HFFc6 (cell line): ENCODE data around the gene NFKBIZ. TPM values are rescaled to one million over a fixed set of nuclear protein-coding genes. Genes with fewer than 3 reads are reported as not detected.

Experiments used
- DNase-seq: peaks from one replicate; pipeline ENCODE4 v3.0.0-alpha.2; 2018
- H3K27ac Mint-ChIP-seq: 2 replicates; pipeline ENCODE4 v1.8.0; 2020; ENCODE audit warnings: mild to moderate bottlenecking, mixed read lengths
- H3K27me3 Mint-ChIP-seq: 2 replicates; pipeline ENCODE4 v1.8.0; 2021; ENCODE audit warnings: mild to moderate bottlenecking, moderate library complexity, mixed read lengths; ENCODE audit not compliant: insufficient read depth
- H3K36me3 Mint-ChIP-seq: 2 replicates; pipeline ENCODE4 v1.8.0; 2021; ENCODE audit warnings: low read depth, mixed read lengths
- H3K4me1 Mint-ChIP-seq: 2 replicates; pipeline ENCODE4 v1.8.0; 2020; ENCODE audit warnings: low read depth, mixed read lengths
- H3K4me3 Mint-ChIP-seq: 2 replicates; pipeline ENCODE4 v1.8.0; 2020; ENCODE audit warnings: mild to moderate bottlenecking, moderate library complexity, mixed read lengths
- H3K9me3 Mint-ChIP-seq: 2 replicates; pipeline ENCODE4 v1.8.0; 2020; ENCODE audit warnings: mild to moderate bottlenecking, mixed read lengths
- total RNA-seq, 6 experiments: library from RNA; stranded (reverse); fragmentation: NEBNext Ultra II Directional; extraction: Animal tissue kit (Norgen Biotek cat#: 25700); gene quantifications; 2 replicates in 1 of 6; 3 replicates in 5 of 6; pipeline ENCODE4 v1.2.3, GENCODE V29; 2021
- TF ChIP-seq, protein P1 (sequence below): fragments of 200-600 bp; sonication (generic); IDR thresholded peaks from 2 replicates; pipeline ENCODE4 v1.5.0; 2021; ENCODE audit warnings: antibody characterized with exemption, mild to moderate bottlenecking

NFKBIZ gene
- total RNA-seq, 6 experiments from 2014 or later: 51.1 to 64.2 (median 57.8) TPM

DNA sequence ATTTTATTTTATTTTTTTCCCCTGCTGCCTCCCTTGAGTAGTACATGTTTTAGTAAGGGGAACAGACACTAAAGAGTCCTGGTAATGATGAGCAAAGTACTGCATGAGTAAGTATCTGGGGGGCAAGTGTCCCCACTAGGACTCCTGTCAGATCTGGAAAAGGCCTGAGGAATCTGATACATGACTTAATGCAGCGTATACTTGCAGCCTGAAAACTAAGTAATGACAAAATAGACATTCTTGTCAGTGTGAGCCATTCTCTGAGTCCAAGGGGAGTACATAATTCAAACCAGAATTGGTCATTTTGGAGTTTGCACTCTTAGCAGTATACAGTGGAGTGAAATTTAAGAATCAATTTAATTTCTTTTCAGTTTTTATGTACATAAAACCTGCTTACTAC is 42.8 kb upstream of the NFKBIZ start:
- no peak for DNase-seq
- Mint-ChIP-seq H3K27me3 (no peaks in the 10 kb centered on the region), H3K9me3 (no peaks in the 10 kb centered on the region), H3K4me3 (no peak overlapping the region), H3K36me3 (peaks cover 15% of the 10 kb centered on the region), H3K27ac (peak overlapping the region; percentile 65), H3K4me1 (peaks cover 29% of the 10 kb centered on the region)
- TF ChIP-seq, protein P1, sequence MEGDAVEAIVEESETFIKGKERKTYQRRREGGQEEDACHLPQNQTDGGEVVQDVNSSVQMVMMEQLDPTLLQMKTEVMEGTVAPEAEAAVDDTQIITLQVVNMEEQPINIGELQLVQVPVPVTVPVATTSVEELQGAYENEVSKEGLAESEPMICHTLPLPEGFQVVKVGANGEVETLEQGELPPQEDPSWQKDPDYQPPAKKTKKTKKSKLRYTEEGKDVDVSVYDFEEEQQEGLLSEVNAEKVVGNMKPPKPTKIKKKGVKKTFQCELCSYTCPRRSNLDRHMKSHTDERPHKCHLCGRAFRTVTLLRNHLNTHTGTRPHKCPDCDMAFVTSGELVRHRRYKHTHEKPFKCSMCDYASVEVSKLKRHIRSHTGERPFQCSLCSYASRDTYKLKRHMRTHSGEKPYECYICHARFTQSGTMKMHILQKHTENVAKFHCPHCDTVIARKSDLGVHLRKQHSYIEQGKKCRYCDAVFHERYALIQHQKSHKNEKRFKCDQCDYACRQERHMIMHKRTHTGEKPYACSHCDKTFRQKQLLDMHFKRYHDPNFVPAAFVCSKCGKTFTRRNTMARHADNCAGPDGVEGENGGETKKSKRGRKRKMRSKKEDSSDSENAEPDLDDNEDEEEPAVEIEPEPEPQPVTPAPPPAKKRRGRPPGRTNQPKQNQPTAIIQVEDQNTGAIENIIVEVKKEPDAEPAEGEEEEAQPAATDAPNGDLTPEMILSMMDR: no peak

DNA sequence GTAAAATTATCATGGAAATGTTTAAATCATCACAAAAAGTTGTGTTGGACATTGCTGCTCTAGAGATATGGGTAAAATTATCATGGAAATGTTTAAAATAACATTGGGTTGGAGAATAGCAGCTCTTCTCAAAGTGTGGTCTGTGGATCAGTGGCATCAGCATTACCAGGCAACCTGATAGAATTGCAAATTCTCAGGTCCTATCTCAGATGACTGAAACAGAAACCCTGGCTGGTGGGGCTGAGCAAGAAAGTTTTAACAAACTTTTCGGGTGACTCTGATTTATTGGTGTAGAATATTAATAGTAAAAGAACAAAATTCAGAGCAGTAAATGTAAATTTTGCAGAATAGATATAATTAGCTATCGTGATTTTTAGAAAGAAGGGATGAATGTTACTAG is 41.4 kb upstream of the NFKBIZ start:
- Mint-ChIP-seq H3K9me3 (no peaks in the 10 kb centered on the region), H3K27me3 (no peaks in the 10 kb centered on the region), H3K4me1 (peaks cover 29% of the 10 kb centered on the region), H3K4me3 (no peak overlapping the region), H3K27ac (no peak overlapping the region), H3K36me3 (peaks cover 15% of the 10 kb centered on the region)
- TF ChIP-seq, protein P1: no peak
- DNase-seq: no peak

DNA sequence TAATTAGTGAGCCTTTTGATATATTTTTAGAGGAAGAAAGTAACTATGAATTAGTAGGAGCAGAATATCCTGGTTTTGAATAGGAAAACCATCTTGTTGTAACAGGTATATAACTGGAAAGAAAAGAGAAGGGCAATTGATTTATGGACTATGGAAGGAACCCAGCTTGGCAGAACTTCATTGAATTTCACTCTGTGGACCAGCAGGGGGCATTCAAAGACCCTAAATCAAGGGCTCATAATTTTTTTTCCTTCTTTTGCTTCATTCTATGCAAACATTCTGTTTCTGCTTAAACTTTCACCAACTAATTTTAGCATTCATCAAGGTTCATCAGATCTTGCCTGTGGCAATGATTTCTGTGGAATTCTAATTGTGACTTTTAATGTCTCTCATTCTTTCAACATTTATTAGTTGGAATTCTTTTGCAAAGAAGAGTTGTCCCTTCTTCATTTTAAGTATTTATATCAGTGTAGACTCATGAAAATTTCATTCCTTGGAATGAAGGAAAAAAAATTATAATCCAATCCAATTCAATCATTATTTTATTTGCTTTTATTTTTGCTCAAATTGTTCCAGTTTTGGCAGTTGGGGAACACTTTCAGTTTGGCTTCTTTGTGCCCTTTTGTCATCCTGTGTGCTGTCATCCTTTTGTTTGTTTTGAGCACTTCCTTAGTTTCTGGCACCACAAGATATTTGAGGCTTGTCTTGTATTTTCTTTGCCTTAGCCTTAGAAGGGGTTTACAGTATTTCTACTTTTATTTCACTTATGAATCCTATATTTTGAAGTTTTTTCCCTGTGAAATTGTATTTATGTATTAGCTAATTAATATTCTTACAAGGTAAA is 39.9 kb upstream of the NFKBIZ start:
- Mint-ChIP-seq H3K36me3 (peaks cover 12% of the 10 kb centered on the region), H3K27me3 (no peaks in the 10 kb centered on the region), H3K27ac (peak overlapping the region; percentile 84), H3K9me3 (no peaks in the 10 kb centered on the region), H3K4me3 (peak overlapping the region; percentile 60), H3K4me1 (peaks cover 43% of the 10 kb centered on the region)
- DNase-seq: peak; percentile 49
- TF ChIP-seq, protein P1: peak; percentile 86

DNA sequence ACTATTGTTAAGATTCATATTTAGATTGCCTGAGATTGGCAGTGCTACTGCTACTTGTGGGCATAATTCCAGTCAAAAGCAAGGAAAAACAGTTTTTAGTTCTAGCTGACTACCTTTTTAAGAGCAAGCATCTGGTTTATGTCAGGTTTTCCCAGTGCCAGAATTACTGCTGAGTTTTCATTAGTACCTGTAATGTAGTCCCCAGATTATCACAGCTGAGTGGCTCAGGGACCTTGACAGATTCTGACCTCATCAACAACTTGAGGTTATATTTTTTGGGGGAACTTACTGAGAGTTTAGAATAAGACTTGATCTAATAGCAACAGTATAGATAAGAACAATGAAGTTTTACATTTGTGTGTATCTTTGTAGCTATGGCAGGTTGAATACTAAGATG is 39.3 kb upstream of the NFKBIZ start:
- peak overlapping the region; percentile 60; the same call in 1 of the 2 replicates for H3K4me3 Mint-ChIP-seq
- TF ChIP-seq, protein P1: no peak

DNA sequence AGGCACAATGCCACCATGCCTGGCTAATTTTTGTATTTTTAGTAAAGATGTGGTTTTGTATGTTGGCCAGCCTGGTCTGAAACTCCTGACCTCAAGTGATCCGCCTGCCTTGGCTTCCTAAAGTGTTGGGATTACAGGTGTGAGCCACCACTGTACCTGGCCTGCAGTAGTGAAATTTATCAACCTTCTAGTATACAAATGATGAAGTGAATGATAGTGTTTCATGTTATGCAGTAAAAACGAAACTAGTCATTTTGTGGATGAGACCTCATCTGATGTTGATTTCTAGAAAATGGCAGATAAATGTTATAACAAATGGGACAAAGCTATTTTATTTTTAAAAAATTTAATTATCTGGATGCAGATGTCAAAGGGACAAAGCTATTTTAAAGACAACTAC is 37.4 kb upstream of the NFKBIZ start:
- H3K36me3 Mint-ChIP-seq: peaks cover 6% of the 10 kb centered on the region
- TF ChIP-seq, protein P1: no peak
- DNase-seq: no peak
- H3K4me3 Mint-ChIP-seq: no peak overlapping the region
- no peaks in the 10 kb centered on the region for H3K9me3 Mint-ChIP-seq
- H3K27ac Mint-ChIP-seq: no peak overlapping the region
- H3K4me1 Mint-ChIP-seq: peaks cover 59% of the 10 kb centered on the region
- no peaks in the 10 kb centered on the region for H3K27me3 Mint-ChIP-seq

More for the DNA sequence above, 39.3 kb upstream of the NFKBIZ start:
- H3K27ac Mint-ChIP-seq: peak overlapping the region; percentile 84
- H3K36me3 Mint-ChIP-seq: peaks cover 6% of the 10 kb centered on the region
- no peaks in the 10 kb centered on the region for H3K27me3 Mint-ChIP-seq
- no peak for DNase-seq
- peaks cover 50% of the 10 kb centered on the region for H3K4me1 Mint-ChIP-seq
- no peaks in the 10 kb centered on the region for H3K9me3 Mint-ChIP-seq
